Activated CD4-positive, alpha-beta T cell treated with anti-CD3 and anti-CD28 coated beads, Interleukin-2, amount 50 U/mL, for 24 hours (primary cell): ENCODE measurements around the gene DIPK1A.

Source experiments
- DNase-seq, 2 donors: peaks; one replicate each; pipeline ENCODE4 v3.0.0-alpha.2; 2020; ENCODE audit warnings: low read depth in 1 of 2, low spot score in 1 of 2

The DIPK1A gene

GRCh38 chr1:92953491-92953890 is 7.8 kb downstream of the DIPK1A start:
- peak in 1 of 2 donors; percentile 48 for DNase-seq

- no peak for DNase-seq
Observed at GRCh38 chr1:92952714-92953113, 8.5 kb downstream of the DIPK1A start.

- no peak for DNase-seq
Observed at GRCh38 chr1:92951141-92951582, 10.1 kb downstream of the DIPK1A start.

DNA sequence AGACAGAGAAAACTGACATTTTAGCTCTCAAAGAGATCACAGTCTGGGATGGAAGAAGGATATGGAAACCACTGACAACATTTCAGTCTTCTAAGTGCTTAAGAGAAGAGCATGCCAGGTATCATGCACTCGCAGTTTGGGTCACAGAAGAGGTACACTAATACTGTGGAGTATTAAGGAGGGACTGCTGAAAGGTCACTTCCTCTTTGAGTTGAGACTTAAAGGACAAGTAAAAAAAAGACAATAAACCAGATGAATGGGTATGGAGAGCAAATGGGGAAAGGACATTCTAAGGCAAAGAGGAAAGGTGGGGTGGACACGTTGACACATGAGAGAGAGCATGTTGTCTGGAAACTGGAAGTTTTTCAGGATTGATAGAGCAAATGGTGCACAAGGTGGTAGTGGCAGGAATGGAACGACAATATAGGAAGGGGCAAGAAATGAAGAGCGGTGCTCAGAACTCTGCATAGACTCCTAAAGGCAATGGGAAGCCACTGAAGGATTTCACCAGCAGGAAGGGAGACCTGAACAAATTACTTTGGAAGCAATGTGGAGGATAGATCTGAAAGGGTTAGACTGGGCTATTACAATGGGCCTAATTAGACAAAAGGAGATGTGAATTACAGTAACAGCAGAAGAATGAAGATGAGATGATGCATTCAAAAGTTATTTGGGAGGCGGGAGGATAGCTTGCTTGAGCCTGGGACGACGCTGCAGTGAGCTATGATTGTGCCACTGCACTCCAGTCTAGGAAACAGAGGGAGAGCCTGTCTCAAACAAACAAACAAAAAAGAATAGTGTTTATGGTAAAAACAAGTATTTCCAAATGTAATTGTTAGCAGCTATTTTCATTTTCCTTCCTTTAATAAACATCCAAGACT is 11.1 kb downstream of the DIPK1A start:
- no peak for DNase-seq

DNA sequence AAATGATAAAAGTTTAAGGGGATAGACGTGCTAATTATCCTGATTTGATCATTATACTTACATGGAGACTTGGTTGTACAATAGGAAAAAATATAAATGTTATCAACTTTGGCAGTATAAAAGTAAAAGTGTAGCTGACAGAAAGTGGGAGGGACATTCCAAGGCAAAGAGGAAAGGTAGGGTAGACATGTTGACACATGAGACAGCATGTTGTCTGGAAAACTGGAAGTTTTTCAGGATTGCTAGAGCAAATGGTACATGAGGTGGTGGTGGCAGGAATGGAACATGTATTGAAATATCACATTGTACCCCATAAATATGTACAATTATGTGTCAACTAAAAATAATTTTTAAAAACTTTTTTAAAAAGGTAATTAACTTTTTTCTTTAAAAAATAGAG is 13.2 kb downstream of the DIPK1A start:
- no peak for DNase-seq

DNA sequence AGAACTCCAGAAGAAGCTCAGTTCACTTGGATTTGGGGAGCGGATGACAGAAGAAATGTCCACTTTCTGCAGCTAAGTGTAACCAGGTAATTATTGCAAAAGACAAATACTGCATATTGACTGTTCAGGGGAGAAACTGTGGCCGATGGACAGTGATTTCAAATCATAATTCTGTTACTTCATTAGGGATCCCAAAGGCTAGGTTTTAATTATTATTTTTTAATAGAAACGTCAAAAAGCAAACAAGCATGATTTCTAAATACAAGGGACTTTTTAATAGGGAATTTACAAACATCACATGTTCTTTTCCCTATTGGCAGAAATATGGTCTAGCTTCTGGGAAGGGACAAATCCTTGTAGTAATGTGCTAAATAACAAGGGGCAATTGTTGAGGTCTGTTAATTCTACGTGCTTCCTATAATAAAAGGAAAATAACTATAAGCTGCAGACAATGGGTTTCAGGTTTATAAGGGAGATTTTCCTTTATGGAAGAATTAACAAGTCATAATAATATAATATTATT is 15.5 kb downstream of the DIPK1A start:
- no peak for DNase-seq

DNA sequence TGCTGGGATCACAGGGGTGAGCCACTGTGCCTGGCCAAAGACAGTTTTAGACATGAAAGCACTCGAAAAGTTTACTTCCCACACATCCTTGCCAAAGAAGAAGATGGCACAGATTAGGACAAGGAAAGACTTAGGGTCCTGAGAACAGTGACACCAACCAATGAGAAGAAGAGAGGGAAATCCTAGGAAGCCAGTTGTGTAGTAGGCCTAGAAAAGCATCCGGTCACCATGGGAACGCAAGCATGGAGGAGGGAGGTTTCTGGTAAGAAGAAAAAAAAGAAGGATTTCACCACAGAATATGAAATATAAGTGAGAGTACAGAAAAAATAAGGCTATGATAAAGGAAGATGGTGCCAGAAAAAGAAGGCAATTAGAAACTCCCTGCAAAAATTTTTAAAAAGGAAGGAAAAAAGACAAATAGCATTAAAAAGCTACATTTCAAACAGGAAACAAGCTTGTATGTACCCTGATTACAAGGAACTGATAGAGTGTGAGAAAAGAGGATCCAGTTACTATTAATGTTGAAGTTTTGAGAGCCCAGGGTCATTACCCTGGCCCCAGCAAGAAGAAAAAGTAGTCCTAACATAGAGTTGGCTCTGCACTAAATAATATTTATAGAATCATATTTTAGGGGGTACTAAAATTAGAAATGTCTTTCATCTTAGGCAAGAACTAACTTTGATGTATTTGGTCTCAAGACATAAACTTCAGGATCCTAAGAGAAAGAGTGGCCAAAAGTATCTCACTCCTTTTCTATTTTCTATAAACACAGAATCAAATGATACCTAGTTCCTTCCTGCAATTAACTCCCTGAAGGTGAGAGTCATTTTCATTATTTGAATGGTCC is 16.1 kb downstream of the DIPK1A start:
- no peak for DNase-seq

DNA sequence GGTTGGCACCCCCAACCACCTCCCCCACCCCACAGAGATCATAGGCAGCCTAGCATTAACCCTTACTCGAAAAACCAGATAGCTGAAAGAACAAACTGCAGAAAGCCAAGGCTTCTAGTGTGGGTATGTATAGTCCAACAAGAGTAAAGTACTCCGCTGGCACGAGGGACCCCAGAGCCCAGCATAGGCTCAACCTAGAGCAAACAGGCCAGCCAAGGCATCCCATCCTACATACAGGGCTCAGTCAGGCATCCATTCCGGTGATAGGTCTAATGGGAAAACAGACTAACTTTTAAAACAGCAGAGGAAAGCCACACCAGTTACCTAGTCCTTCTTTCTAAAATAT is 17.8 kb downstream of the DIPK1A start:
- no peak for DNase-seq

DNA sequence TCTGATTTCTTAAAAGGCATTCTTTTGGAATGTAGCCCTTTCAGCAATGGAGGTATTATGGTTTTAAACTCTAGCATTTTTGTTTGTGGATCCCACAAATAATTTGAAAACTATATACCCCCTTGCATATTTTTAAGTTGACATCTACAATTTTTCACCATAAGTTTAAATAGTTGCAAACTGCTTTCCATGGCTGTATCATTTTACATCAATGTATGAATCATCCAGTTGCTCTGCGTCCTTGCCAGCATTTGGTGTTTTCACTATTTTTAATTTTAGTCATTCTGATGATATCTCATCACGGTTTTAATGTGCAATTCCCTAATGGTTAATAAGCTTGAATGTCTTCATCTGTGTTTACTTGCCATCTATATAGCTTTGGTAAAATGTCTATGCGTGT is 20.7 kb downstream of the DIPK1A start:
- DNase-seq, result no peak

DNA sequence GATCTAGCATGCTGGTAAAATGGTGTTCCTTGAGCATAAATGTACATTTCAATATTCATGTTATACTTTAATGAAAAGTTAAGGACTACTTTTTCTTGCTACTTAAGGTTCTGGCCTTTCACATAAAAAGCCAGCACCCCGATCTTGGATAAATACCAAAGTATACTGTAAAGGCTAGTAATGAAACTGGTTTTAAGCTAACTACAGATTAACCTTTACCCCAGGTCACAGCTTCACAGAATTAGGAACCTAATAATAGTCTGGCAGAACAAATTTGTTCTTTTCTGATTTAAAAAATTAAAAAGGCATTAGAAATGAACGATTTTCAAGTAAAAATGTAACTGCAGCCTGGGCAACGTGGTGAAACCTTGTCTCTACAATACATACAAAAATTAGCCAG is 23.5 kb downstream of the DIPK1A start:
- DNase-seq, result no peak

GRCh38 chr1:92936865-92937264 is 24.4 kb downstream of the DIPK1A start:
- DNase-seq, result no peak

DNA sequence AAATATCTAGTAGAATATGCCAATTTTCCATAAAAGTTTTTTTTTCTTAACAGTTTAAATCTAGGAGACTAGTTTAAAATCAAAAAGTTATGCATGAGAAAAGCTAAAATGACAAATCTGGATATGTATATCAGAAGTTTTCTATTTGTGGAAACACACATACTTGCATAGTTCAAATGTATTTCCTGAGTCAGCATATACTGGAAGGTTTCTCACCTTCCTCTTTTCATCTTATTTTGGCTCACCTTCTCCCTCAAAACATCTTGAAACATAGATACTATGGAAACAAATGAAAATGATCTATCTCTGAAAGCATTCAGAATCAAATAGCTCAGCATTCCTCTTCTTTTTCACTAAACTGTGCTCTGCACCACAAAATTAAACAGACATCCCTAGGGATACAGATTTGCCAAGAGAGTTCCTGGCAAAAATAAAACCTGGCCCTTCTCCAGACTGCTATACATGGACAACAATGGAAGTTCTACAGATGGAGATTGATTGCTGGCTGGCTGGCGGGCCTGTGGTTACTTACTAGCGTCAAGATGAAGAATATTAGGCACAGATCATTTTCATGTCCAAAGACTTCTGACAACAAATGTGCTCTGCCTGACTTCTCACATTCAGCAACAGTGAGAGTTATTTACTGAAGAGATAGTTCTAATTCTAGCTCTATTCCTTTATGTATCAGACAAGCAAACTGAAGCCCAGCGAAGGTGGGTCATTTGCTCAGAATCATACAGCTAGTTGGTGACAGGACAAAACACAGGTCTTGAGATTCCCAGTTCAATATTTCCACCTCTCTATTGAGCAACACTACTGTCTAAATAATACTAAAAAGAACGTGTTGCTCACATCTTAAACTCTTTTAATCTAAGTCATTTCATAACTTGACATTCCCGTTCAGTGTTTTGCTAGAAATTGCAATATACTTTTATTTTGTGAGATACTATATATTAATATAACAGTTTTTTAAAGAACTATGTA is 26.6 kb downstream of the DIPK1A start:
- no peak for DNase-seq

GRCh38 chr1:92933459-92933858 is 27.8 kb downstream of the DIPK1A start:
- no peak for DNase-seq

GRCh38 chr1:92931691-92932090 is 29.6 kb downstream of the DIPK1A start:
- DNase-seq, result no peak

DNA sequence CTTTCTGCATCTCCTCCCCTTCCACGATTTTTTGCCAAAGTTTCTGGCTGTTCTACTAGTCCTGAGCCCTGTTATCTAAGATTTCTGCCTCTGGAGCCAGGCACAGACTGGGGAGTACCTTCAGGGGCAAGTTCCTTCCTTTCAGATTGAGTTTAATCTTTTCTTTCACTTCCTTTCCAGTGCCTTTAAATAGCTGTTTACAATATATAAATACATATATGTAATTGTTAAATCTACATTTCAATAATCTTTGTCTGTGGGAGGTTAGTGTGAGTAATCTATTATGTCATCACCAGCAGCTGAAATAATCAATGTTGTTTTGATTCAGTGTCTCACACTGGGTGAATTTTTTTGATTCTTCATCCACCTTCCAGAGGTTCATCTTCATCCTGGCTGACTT is 31.8 kb downstream of the DIPK1A start:
- no peak for DNase-seq

DNA sequence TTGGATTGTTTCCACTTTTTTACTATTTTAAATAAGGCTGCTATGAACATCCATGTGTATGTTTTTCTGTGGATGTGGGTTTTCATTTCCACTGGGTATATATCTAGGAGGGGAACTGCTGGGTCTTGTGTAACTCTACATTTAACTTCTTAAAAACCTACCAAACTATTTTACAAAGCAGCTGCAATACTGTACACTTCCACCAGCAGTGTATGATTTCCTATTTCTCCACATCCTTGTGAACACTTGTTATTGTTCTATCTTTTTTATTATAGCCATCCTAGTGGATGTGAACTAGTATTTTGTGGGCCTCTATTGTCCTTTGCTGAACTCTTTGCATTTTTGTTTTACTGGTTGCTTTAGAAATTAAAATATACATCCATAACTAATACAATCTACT is 33.4 kb downstream of the DIPK1A start:
- DNase-seq, result no peak

DNA sequence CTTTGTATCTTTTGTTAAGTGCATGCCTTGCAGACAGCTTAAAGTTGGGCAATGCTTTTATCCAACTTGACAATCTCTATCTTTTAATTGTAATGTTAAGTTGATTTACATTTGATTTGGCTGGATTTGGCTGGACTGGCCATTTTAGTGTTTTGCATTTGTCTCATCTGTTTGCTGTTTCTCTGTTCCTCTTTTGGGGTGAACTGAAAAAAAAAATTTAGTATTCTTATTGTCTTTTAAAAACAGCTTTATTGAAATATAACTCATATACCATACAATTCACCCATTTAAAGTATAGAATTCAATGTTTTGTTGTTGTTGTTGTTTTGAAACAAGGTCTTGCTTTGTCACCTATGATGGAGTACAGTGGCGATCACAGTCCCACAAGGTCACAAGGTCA is 34.4 kb downstream of the DIPK1A start:
- no peak for DNase-seq

GRCh38 chr1:92924501-92924900 is 36.8 kb downstream of the DIPK1A start:
- DNase-seq, result no peak

- no peak for DNase-seq
Observed at GRCh38 chr1:92923664-92924063, 37.6 kb downstream of the DIPK1A start.

DNA sequence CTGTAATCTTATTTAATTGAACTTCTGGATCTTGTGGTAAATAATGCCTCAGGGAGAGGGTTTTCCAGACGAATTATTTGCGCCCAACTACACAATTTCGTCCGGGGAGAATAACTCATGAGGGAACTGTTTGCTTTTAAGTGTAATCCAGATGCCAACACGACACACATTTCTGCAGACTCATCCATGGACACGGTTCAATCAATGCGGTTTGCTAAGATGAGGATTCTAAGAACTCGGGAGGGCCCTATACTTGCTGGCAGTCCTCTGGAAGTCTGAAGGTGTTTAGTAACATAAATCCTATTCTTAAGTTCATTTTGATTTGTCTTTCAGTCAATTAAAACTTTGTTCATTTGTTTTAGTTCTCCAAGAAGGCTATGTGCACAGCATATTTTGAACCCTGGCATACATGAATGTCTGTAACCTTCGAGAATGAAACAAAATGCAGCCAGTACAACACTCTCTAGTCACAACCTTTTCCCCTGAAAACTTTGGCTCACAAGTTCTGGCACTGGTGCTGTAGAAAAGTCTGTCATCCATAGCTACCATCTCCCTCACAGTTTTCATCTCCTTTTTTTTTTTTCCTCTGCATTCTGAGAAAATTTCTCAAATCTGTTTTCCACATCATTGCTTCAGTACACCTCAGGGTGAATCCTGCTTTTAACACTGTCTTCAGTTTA is 38.8 kb downstream of the DIPK1A start:
- DNase-seq, result no peak
